Measurements from ENCODE around the gene ANKRD33.

- TF ChIP-seq RFX5 (IDR thresholded peaks at IDR 0.05; ENCODE audit: low read depth, low read length) (no peak), CEBPB (IDR thresholded peaks at IDR 0.05; ENCODE audit: low read depth, low read length) (no peak), POLR2A (IDR thresholded peaks at IDR 0.05; ENCODE audit: low read depth, low read length) (no peak), MAZ (IDR thresholded peaks at IDR 0.05; ENCODE audit: borderline replicate concordance, low read depth, low read length) (no peak), BHLHE40 (IDR thresholded peaks at IDR 0.05; ENCODE audit: low read depth, low read length) (no peak)
Observed at GRCh38 chr12:51867796-51868428, 20.0 kb upstream of the ANKRD33 start.

All from IMR-90 (cell line).